ENCODE results near the gene ABLIM2.

Gene ABLIM2

DNA sequence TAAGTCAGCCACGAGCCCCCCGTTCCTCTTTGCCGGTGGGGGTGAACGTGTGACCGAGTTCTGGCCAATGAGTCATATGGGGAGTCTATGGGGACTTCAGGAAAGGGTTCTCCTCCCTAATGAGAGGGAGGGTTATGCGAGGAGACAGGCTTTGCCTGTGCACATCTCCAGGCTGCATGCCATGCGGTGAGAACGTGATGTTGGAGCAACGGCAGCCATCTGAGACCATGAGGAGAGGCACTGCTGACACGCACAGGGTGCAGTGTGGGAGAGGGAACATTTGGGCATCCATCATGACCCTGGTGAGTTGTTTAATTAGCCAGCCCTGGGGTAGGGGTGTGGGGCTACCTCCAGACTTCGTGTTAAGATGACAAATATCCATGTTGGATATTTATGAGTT is 55.8 kb downstream of the ABLIM2 start:
- Mint-ChIP-seq H3K4me3 (no peak overlapping the region), H3K27ac (no peak overlapping the region), H3K36me3 (ENCODE audit: low read depth) (no peaks in the 10 kb centered on the region), H3K9me3 (peaks cover 6% of the 10 kb centered on the region), H3K27me3 (ENCODE audit: low read depth, poor library complexity) (peaks cover 11% of the 10 kb centered on the region), H3K4me1 (peaks cover 39% of the 10 kb centered on the region)
- TF ChIP-seq, protein P1, sequence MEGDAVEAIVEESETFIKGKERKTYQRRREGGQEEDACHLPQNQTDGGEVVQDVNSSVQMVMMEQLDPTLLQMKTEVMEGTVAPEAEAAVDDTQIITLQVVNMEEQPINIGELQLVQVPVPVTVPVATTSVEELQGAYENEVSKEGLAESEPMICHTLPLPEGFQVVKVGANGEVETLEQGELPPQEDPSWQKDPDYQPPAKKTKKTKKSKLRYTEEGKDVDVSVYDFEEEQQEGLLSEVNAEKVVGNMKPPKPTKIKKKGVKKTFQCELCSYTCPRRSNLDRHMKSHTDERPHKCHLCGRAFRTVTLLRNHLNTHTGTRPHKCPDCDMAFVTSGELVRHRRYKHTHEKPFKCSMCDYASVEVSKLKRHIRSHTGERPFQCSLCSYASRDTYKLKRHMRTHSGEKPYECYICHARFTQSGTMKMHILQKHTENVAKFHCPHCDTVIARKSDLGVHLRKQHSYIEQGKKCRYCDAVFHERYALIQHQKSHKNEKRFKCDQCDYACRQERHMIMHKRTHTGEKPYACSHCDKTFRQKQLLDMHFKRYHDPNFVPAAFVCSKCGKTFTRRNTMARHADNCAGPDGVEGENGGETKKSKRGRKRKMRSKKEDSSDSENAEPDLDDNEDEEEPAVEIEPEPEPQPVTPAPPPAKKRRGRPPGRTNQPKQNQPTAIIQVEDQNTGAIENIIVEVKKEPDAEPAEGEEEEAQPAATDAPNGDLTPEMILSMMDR (IDR thresholded peaks at IDR 0.05) = no peak
- DNase-seq = no peak

- Mint-ChIP-seq H3K27ac (no peak overlapping the region), H3K36me3 (ENCODE audit: low read depth) (no peaks in the 10 kb centered on the region), H3K4me3 (no peak overlapping the region), H3K4me1 (peaks cover 39% of the 10 kb centered on the region), H3K9me3 (no peaks in the 10 kb centered on the region), H3K27me3 (ENCODE audit: low read depth, poor library complexity) (peaks cover 7% of the 10 kb centered on the region)
- no peak for DNase-seq
- TF ChIP-seq, protein P1 (IDR thresholded peaks at IDR 0.05) = no peak
These were observed 56.6 kb downstream of the ABLIM2 start for GRCh38 chr4:8102076-8102355.

- Mint-ChIP-seq H3K27ac (no peak overlapping the region), H3K27me3 (ENCODE audit: low read depth, poor library complexity) (peaks cover 7% of the 10 kb centered on the region), H3K36me3 (ENCODE audit: low read depth) (no peaks in the 10 kb centered on the region), H3K4me3 (no peak overlapping the region), H3K9me3 (peaks cover under 1% of the 10 kb centered on the region), H3K4me1 (peaks cover 39% of the 10 kb centered on the region)
- TF ChIP-seq, protein P1 (IDR thresholded peaks at IDR 0.05) = no peak
- no peak for DNase-seq
These were observed 57.2 kb downstream of the ABLIM2 start for GRCh38 chr4:8101213-8102075.

DNA sequence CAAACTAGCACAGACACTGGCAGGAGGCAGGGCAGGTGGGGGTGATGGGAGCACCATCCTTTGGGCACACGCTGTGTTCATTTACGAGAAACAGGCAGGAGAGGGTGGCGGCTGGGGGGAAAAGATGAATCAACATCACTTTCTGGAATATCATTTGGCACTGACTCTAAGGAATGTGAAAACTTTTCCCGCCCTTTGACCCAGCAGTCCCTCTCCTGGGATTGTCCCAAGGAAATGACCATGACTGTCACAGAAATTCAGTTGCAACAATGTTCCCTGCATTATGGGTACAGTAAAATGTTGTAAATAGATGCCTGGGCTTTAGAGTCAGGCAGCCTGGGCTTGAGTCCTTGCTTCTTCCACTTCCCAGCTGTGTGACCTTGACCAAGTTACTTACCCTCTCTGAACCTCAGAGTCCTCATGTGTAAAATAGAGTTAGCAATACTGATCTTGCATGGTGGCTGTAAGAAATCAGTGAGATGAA is 58.6 kb downstream of the ABLIM2 start:
- Mint-ChIP-seq H3K9me3 (peaks cover 13% of the 10 kb centered on the region), H3K4me3 (no peak overlapping the region), H3K27ac (no peak overlapping the region), H3K4me1 (peaks cover 33% of the 10 kb centered on the region), H3K27me3 (ENCODE audit: low read depth, poor library complexity) (peaks cover 7% of the 10 kb centered on the region), H3K36me3 (ENCODE audit: low read depth) (peaks cover 9% of the 10 kb centered on the region)
- no peak for DNase-seq
- TF ChIP-seq, protein P1 (IDR thresholded peaks at IDR 0.05) = no peak

- Mint-ChIP-seq H3K27me3 (ENCODE audit: low read depth, poor library complexity) (peaks cover 7% of the 10 kb centered on the region), H3K4me1 (peaks cover 23% of the 10 kb centered on the region), H3K27ac (no peak overlapping the region), H3K36me3 (ENCODE audit: low read depth) (peaks cover 19% of the 10 kb centered on the region), H3K4me3 (no peak overlapping the region), H3K9me3 (peaks cover 28% of the 10 kb centered on the region)
- TF ChIP-seq, protein P1 (IDR thresholded peaks at IDR 0.05) = no peak
- no peak for DNase-seq
These were observed 60.1 kb downstream of the ABLIM2 start for GRCh38 chr4:8098506-8098905.
